HG03520 (cell line): ENCODE data around the gene CRACR2B.

Source experiments
- ATAC-seq: cut with Tn5 transposase; IDR thresholded peaks from one replicate; pipeline ENCODE4 v1.9.1; 2021; ENCODE audit warnings: mild to moderate bottlenecking, moderate library complexity; ENCODE audit not compliant: unreplicated experiment

CRACR2B gene

DNA sequence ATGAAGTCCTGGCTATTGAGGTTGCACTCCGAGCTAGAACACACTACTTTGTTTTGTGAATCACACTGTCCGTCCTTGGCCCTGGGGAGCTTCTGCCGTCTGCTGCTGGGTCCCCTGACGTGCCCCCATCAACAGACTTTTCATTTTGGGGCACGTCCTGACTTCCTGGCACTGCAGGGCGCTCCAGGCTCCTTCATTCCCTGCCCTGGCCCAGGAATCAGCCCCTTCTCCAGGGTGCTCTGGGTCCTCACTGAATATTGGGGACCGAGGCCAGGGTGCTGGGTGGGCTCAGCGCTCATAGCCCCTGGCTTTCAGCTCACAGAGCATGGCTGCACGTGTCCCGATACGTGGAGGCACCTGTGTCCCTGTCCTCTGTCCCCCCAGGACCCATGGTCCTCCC, 37.2 kb downstream of the CRACR2B start:
- ATAC-seq = no peak

DNA sequence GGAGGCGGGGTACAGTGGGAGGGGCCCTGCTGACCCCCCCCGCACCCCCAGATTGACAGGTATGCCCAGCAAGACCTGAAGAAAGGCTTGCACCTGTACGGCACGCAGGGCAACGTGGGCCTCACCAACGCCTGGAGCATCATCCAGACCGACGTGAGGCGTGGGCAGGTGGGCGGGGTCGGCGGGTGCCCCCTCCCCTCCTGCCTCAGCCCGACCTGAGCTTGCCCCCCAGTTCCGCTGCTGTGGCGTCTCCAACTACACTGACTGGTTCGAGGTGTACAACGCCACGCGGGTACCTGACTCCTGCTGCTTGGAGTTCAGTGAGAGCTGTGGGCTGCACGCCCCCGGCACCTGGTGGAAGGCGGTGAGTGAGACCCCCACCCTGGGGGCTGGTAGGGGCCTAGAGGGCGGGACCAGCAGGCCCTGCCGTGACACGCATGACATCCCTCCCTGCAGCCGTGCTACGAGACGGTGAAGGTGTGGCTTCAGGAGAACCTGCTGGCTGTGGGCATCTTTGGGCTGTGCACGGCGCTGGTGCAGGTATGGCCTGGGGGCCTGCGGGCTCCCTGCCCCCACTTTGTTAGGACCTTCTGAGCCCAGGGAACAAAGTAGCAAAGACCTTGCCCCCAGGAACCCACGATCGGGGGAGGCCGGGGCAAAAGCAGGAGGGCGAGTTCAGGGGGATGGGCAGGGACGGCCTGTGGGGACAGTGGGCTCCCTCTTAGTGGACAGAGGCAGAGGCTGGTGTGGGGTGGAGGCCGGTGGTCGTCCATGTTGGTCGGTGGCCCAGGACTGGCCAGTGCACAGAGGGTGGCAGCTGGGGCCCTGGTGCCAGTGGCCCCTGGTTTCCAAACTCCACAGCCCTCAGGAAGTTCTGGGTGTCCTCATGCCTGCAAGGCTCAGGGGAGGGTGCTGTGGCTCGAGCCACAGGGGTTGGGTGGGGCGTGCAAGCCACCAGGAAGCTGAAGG, 38.0 kb downstream of the CRACR2B start:
- no peak for ATAC-seq

DNA sequence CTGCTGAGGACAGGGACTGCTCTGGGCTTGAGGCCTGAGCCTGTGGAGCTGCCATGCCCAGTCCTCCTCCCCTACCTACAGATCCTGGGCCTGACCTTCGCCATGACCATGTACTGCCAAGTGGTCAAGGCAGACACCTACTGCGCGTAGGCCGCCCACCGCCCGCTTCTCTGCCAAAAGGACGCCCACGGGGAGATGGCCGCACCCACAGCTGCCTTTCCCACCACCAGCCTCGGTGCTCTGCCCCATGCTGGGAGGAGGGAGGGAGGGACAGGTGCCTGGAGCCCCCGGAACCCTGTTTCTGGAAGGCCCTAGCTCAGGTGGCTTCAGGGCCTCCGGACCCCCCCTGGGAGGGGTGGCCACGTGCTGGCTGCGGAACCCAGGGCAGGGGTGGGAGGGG, 38.8 kb downstream of the CRACR2B start:
- ATAC-seq = no peak

DNA sequence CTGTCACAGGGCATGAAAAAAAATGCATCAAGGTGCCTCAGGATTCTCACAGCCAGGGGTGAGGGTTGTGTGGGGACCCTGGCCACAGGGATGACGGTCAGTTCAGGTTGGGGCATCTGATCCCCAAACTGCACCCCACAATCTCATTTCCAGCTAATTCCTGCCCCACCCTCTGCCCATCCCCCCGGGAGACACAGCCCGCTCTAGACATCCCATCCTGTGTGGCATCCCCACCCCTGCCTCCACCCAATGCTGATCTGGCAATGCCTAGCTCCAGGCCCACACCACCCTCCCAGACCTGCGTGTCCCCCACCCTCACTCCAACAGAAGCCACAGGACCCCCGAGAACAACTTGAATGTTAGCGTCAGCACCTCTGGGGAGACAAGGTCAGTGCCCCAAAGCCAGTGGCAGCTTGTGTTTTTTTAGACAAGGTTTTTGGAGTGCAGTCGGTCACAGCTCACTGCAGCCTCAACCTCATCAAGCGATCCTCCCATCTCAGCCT, 40.2 kb downstream of the CRACR2B start:
- no peak for ATAC-seq

DNA sequence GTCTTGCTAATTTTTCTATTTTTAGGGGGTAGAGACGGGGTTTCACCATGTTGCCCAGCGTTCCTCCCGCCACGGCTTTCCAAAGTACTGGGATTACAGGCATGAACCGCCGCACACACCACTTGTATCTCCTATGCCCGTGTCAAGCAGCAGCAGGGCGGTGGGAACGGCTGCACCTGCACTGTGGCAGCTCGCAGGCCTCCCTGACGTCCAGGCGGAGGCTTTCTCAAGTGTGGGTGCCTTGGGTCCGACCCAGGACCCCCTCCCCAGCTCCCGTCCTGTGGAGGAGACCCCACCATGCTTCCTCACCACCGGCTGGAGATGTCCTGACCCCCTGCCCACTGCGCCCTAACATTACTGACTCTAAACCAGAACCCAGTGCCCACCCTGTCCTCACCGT, 40.7 kb downstream of the CRACR2B start:
- no peak for ATAC-seq

DNA sequence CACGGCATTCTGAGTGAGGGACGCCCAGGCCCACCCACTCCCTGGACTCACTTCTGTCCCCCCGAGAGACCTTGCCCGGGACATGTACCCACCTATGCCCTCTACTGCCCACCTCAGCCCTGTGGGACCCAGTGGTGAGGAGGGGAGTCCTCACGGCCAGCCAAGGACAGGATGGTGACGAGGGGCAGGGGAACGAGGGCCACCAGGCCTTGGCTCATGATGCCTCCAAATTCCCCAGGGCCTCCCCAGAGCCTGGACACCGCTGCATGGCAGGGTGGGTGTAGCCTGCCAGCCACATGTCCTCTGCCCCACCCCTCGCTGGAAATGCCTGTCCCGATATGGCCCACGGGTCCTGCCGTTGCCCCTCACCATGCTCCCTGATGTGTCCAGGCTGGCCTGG, 41.1 kb downstream of the CRACR2B start:
- ATAC-seq = no peak

DNA sequence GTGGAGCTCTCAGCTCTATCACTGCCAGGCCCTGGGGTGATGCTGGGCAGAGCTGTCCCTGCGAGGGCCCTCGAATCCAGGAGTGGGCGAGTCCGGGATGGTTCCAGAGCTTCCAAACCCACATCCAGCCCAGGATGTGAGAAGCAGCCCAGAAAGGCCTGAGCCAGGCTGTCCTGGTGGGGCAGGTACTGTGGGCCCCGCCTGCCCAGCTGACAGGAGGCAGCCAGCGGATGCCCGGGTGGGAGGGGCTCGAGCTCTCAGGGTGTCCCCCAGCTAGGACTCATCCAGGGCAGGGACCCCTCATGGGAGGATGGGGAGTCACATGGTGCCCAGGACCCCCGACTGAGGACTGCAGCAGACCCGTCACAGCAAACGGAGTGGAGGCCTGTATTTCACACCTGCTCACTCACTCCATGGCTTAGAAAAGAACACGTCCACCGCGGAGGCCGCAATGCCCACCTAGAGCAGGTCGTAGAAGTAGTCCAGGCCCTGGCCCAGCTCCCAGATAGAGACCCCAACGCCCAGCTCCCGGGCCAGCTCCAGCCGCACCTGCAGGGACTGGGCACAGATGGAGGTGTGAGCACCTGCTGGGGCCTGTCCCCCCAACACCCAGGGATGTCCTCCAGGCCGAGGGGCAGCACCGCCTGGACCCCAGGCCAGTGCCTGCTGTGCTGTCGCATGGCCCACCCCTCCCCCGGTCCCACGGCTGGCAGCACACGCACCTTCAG, 41.8 kb downstream of the CRACR2B start:
- ATAC-seq = no peak

DNA sequence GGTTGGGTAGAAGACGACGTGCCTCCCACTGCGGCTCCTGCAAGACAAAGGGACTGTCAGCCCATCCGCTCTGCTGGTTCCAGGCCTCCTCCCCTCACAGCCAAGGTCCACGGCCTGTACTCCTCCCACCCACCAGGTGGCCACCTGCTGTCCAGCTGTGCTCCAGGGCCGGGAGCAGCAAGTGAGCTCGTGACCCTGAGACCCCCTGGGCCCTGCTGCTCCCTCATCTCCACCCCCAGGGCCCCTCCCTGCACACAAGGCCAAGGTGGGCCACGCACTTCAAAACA, 42.4 kb downstream of the CRACR2B start:
- no peak for ATAC-seq

DNA sequence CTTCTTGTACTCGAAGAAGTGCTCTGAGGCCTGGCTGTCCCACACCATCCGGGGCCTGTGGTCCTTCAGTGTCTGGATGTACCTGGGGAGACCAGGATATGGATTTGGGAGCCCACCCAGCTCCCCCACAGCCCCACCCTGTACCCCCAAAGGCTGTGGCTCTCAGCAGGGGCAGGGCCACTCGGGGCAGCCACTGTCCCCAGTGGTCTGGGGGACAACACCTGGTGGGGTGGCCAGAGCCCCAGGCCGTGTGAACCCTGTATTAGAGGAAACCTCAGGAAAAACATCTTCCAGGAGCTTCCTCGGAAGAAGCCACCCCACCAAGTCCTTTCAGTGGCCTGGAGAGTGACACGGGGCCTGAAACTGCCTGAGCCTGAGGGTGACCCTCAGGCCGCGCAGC, 42.7 kb downstream of the CRACR2B start:
- ATAC-seq = no peak

DNA sequence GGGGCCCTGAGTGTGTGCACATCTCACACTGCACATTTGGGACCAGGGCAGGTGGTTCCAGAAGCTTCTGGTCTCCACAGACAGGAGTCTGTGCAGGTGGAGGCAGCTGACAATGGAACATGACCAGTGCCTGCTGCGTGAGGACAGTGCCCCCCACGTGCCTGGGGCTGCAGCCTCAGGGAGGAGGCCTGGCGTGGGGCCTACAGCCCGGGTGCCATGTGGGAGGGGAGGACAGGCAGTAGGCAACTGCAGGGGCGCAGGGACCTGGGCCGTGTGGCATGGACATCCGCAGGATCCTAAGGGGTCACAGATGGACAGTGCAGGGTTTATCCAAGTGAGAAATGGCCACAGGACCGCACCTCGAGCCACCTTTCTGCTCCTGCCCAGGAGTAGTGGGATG, 43.8 kb downstream of the CRACR2B start:
- ATAC-seq = no peak

DNA sequence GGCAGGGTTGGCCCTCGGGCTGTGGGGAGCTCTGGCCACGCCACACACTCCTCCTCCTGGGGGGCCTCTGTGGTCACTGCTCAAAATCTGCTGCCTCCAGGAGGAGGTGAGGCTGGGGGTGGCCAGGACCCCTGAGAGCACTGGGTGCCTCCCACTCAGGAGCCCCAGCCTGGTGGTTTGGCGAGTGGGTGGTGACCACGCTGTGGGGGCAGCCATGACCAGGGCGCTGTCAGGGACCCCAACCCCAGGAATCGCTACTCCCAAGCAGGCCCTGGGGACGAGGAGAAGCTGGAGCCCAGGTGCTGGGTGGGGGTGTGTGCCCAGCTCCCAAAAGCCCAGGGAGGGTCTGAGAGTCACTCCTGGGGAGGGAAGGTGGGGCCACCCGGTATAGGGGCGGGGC, 45.1 kb downstream of the CRACR2B start:
- no peak for ATAC-seq

DNA sequence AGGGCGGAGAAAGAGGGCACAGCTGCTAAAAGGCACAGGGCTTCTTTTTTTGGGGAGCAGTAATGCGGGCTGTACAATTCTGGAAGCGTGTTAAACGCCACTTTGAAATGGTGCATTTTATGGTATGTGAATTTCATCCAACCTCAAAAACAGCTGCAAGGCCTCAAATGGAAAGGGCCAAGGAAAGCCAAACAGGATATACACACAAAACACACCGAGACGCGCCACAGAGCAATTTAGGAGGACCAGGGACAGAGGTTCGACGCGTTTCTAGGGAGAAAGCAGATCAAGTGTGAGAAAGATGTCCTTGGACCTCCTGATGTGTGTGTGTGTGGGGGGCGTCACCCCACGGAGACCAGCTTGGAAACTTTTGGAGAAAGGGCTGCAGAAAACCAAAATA, 46.0 kb downstream of the CRACR2B start:
- no peak for ATAC-seq

DNA sequence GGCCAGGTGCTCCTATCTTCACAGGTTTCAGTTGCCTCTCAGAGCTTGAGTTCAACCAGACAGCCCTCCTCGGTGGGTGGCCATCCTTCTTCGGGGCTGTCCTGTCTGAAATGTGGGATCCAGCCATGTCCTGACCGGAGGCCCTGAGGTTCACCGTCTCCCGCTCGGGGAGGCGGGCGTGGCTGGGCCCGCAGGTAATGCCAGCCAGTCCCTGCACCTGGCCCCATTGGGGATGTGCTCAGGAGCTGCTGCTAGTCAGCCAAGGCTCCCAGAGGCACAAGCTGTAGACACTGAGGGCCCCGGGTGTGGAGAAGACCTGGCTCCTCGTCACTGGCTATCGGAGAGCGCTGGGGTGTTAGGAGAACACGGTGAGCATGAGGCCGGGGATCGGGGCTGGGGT, 47.5 kb downstream of the CRACR2B start:
- no peak for ATAC-seq

DNA sequence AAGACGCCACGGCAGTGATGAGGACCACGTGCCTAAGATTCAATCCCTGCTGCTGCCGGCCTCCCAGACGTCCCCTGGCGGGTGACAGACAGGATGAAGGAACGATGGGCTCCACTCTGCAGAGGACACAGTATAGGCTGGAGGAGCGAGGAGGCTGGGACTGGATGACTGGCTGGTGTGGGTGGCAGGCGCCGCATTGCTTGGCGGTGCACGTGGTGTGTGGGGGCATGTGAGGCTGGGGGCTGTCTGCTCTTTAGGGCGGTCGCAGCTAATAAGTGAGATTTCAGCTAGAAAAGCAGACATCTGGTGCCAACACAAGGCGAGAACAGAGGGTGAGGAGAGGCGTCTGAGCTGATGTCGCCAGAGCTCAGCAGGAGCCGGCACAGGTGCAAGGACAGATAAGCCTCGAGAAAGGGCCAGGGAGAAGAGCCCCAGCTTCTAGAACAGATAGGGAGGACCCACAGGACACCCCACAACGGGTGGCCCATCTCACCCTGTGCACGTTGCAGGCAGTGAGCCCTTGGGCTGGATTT, 48.1 kb downstream of the CRACR2B start:
- no peak for ATAC-seq

DNA sequence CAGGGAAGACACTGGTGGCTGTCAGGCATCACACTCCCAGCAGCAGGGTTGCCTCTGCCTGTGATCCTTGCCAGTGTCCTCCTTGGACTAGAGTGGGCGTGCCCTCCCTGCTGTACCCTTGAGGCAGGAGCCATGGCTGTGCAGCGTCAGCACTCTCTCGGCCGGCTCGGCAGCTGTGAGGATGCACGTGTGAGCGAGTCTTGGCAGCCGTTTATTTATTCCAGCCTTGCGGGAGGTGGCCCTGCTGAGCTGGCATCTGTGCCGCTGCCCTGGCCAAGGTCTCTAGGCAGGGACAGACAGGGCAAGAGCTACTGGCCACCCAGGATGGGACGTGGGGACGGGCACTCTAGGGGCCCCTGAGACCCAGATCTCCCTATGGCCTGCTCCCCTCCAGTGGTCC, 48.8 kb downstream of the CRACR2B start:
- ATAC-seq = no peak

DNA sequence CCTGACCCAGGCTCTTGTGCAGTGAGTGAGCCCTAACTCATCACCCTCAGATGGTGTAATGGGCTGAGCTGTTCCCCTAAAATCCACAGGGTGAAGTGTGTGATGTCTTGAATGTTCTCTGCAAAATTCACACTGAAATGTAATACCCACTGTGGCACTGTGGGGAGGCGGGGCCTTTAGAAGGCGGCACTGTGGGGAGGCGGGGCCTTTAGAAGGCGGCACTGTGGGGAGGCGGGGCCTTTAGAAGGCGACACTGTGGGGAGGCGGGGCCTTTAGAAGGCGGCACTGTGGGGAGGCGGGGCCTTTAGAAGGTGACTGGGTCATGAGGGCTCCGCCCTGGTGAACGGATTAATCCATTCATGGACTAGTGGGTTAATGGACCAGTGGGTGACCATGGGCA, 49.8 kb downstream of the CRACR2B start:
- no peak for ATAC-seq

DNA sequence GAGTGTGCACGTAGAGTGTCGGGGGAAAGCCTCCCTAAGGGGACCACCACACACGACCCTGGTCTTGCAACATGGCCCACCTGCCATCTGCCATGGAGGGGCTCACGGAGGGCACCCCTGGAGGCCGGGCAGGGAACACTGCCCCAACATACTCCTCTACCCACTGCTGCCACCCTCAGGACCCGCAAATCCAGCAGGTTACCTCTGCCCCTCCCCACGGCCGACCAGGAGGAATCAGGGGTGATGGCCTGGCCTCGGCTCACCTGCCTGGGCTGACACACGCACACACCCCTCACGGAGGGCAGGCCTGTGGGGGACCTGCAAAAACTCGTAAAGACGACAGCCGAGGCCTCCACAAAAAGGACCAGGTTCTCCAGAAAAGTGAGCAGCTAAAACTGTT, 52.7 kb downstream of the CRACR2B start:
- ATAC-seq = no peak
